GM23248 (cell line): ENCODE measurements around the gene CAMKV.

ENCODE experiments used
- EZH2 ChIP-seq: fragments of 200-600 bp; sonication (generic); IDR thresholded peaks from 2 replicates; pipeline ENCODE4 v1.6.1; 2018; ENCODE audit warnings: antibody characterized with exemption, mild to moderate bottlenecking; ENCODE audit not compliant: insufficient read depth, poor library complexity, severe bottlenecking
- EZH2phosphoT487 ChIP-seq: fragments of 200-600 bp; sonication (generic); IDR thresholded peaks from 2 replicates; pipeline ENCODE4 v1.6.1; 2018; ENCODE audit warnings: antibody characterized with exemption, moderate library complexity, mild to moderate bottlenecking, low read depth; ENCODE audit not compliant: insufficient read depth

DNA sequence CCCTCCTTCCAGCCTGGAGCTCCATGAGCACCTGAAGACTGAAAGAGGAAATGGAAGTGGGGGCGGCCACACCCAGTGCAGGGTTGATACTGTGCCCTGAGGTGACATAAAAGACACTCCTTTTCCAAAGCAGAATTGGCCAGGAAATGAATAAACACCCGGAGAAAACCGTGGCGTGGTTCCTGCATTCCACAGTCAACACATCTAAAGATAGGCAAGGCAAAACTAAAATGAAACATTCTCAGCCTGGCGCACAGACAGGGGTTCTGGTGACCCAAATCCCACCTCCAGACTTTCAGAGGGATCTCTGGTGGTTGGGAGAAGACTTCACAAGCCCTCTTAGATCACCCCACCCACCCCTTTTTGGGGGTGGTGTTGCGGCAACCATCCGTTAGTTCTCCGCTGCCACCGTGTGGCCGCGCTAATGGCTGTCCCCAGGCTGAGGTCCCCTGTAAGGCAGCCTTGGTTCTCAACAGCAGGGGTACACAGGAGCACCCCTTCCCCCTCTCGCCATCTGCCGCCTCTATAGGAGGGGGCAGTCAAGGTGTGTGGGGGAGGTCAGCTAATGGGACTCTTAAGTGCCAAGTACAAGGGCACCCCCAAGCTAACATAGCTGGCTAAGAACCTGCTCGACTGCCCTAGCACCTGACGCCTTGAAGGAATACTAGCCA, 36.5 kb upstream of the CAMKV start:
- TF ChIP-seq EZH2 (no peak), EZH2phosphoT487 (no peak)
